ENCODE measurements around the gene UBE2J2.

DNA sequence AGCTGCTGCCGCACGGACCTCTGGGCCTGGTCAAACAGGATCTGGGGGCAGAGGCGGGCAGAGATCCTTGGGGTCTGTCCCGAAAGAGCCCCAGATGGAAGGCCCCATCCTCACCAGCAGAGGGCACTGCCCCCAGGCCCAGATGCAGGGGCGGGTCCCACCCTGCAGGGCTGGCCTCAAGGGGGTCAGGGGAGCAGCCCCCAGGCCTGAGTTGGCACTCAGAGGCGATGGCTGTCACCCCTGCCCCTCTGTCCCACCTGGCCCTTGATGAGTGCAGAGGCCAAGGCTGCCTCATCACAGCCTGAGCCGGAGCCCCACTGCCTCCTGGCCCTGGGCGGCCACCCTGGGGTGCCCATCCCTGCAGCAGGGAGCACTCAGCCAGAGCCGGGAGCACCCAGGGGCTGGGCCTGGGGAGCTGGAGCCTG lies 28.4 kb upstream of the UBE2J2 start:
- TF ChIP-seq, protein P1, sequence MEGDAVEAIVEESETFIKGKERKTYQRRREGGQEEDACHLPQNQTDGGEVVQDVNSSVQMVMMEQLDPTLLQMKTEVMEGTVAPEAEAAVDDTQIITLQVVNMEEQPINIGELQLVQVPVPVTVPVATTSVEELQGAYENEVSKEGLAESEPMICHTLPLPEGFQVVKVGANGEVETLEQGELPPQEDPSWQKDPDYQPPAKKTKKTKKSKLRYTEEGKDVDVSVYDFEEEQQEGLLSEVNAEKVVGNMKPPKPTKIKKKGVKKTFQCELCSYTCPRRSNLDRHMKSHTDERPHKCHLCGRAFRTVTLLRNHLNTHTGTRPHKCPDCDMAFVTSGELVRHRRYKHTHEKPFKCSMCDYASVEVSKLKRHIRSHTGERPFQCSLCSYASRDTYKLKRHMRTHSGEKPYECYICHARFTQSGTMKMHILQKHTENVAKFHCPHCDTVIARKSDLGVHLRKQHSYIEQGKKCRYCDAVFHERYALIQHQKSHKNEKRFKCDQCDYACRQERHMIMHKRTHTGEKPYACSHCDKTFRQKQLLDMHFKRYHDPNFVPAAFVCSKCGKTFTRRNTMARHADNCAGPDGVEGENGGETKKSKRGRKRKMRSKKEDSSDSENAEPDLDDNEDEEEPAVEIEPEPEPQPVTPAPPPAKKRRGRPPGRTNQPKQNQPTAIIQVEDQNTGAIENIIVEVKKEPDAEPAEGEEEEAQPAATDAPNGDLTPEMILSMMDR (IDR thresholded peaks at IDR 0.05): peak in 6 of 7 experiments; percentile 15 to 29 (median 18)
- TF ChIP-seq POLR2A (IDR thresholded peaks at IDR 0.05): no peak

Data from body of pancreas (tissue), 4 donors.